B cell (primary cell): ENCODE results near the gene DNAJB12. TPM values are rescaled to one million over a fixed set of nuclear protein-coding genes. Genes with fewer than 3 reads are reported as not detected.
A peak's percentile ranks its signal among the peaks of the same experiment; 100 is the strongest.

Source experiments
- ATAC-seq: fragments of 200-7000 bp; cut with Tn5 transposase; one replicate; pipeline ENCODE4 v1.10.0; 2021; ENCODE audit warnings: low read depth, mild to moderate bottlenecking, moderate number of reproducible peaks, moderate library complexity
- CTCF ChIA-PET: fragments of 350-600 bp; sonication (Branson Sonifier 250); formaldehyde crosslinking; loops from one replicate; lab custom pipeline; 2021; ENCODE audit warnings: antibody characterized with exemption, inconsistent platforms; lab: Charles Lee
- POLR2A ChIA-PET: fragments of 350-600 bp; sonication (Branson Sonifier 250); formaldehyde crosslinking; loops from one replicate; lab custom pipeline; 2021; ENCODE audit warnings: antibody characterized with exemption; lab: Charles Lee
- DNase-seq: peaks from one replicate; pipeline ENCODE4 v3.0.0; 2013
- H2AFZ ChIP-seq: 2 replicates; pipeline ENCODE4 v1.6.1; 2012; ENCODE audit warnings: mild to moderate bottlenecking, low read depth, low read length; ENCODE audit not compliant: insufficient read depth, poor library complexity, severe bottlenecking
- H3K27ac ChIP-seq, 2 donors: 1 replicate in 1 of 2; 2 replicates in 1 of 2; pipeline ENCODE4 v1.5.1; 2012 to 2013; ENCODE audit warnings: low read length in 2 of 2, mild to moderate bottlenecking in 2 of 2, moderate library complexity in 1 of 2
- H3K27me3 ChIP-seq, 4 experiments: fragments of 200-600 bp in 1 of 4; sonication (generic) in 1 of 4; replicated peaks in 1 of 4; 1 replicate in 2 of 4; 2 replicates in 2 of 4; pipeline versions ENCODE4 v1.6.1 to v1.7.0; 2013 to 2016; ENCODE audit warnings: low read length in 3 of 4, mild to moderate bottlenecking in 2 of 4, mixed read lengths in 1 of 4, moderate library complexity in 1 of 4; ENCODE audit not compliant: insufficient read depth in 4 of 4, control insufficient read depth in 3 of 4; ENCODE audit errors: control extremely low read depth in 1 of 4
- H3K36me3 ChIP-seq, 2 experiments: replicated peaks in 1 of 2; 1 replicate in 1 of 2; 2 replicates in 1 of 2; pipeline versions ENCODE4 v1.6.1 to v1.7.1; 2013; ENCODE audit warnings: low read length in 1 of 2; ENCODE audit not compliant: insufficient read depth in 2 of 2, control insufficient read depth in 1 of 2; ENCODE audit errors: control extremely low read depth in 1 of 2, extremely low read depth in 1 of 2
- H3K4me1 ChIP-seq, 2 donors: fragments of 200-600 bp in 1 of 2; sonication (generic) in 1 of 2; 1 replicate in 1 of 2; 2 replicates in 1 of 2; pipeline versions ENCODE4 v1.5.1 to v1.6.1; 2013 to 2017; ENCODE audit warnings: low read length in 2 of 2; ENCODE audit not compliant: control insufficient read depth in 2 of 2, insufficient read depth in 2 of 2
- H3K4me2 ChIP-seq: replicated peaks from 2 replicates; pipeline ENCODE3; 2012; ENCODE audit warnings: mild to moderate bottlenecking, low read depth, low read length; ENCODE audit not compliant: poor library complexity, severe bottlenecking
- H3K4me3 ChIP-seq, 5 experiments: fragments of 200-600 bp in 1 of 5; sonication (generic) in 1 of 5; 1 replicate in 3 of 5; 2 replicates in 2 of 5; pipeline versions ENCODE4 v1.5.1 to v1.7.0; 2011 to 2016; ENCODE audit warnings: low read length in 4 of 5, mild to moderate bottlenecking in 4 of 5, low read depth in 2 of 5, control low read depth in 1 of 5, moderate library complexity in 1 of 5; ENCODE audit not compliant: insufficient read depth in 1 of 5; ENCODE audit errors: control extremely low read depth in 1 of 5, extremely low read depth in 1 of 5
- H3K79me2 ChIP-seq: fragments of 200-600 bp; sonication (generic); one replicate; pipeline ENCODE4 v1.6.0; 2016; ENCODE audit warnings: low read length; ENCODE audit not compliant: control insufficient read depth, insufficient read depth
- H3K9ac ChIP-seq: fragments of 200-600 bp; sonication (generic); 2 replicates; pipeline ENCODE4 v1.6.1; 2017; ENCODE audit warnings: mild to moderate bottlenecking, low read length, moderate library complexity
- H3K9me3 ChIP-seq, 3 donors: one replicate each; pipeline versions ENCODE4 v1.6.1 to v1.7.1; 2013; ENCODE audit warnings: low read length in 2 of 3; ENCODE audit not compliant: control insufficient read depth in 2 of 3, insufficient read depth in 1 of 3; ENCODE audit errors: control extremely low read depth in 1 of 3
- H4K20me1 ChIP-seq: 2 replicates; pipeline ENCODE4 v1.6.0; 2012; ENCODE audit warnings: mild to moderate bottlenecking, low read length; ENCODE audit not compliant: insufficient read depth, control insufficient read depth, poor library complexity, severe bottlenecking
- H3K27ac Mint-ChIP-seq: one replicate; pipeline ENCODE4 v1.8.0; 2021; ENCODE audit warnings: mixed read lengths
- H3K27me3 Mint-ChIP-seq: one replicate; pipeline ENCODE4 v1.8.0; 2021; ENCODE audit warnings: mixed read lengths
- H3K4me1 Mint-ChIP-seq: one replicate; pipeline ENCODE4 v1.8.0; 2021; ENCODE audit warnings: mixed read lengths
- H3K4me3 Mint-ChIP-seq: one replicate; pipeline ENCODE4 v1.8.0; 2021; ENCODE audit warnings: mixed read lengths
- H3K9me3 Mint-ChIP-seq: one replicate; pipeline ENCODE4 v1.8.0; 2022; ENCODE audit warnings: mixed read lengths; ENCODE audit not compliant: insufficient read depth
- CTCF ChIP-seq: fragments of 200-600 bp; IDR thresholded peaks from one replicate; pipeline ENCODE4 v1.8.0; 2022; ENCODE audit warnings: antibody characterized with exemption, mild to moderate bottlenecking
- EZH2 ChIP-seq: IDR thresholded peaks from 2 replicates; pipeline ENCODE4 v1.6.1; 2012; ENCODE audit warnings: borderline replicate concordance, low read depth, mild to moderate bottlenecking, moderate library complexity, low read length; ENCODE audit not compliant: insufficient read depth, poor library complexity, severe bottlenecking
- WGBS: methylation state at CpG from one replicate; pipeline ENCODE4 v1.1.5; 2013; ENCODE audit warnings: missing lambda C conversion rate; ENCODE audit not compliant: insufficient coverage; 5-methylcytosine and 5-hydroxymethylcytosine counted together
- intact Hi-C: fragments of 100-400 bp; cut with micrococcal nuclease; formaldehyde crosslinking; loops from one replicate; pipeline ENCODE4 v1.10.0; 2022
- polyA plus RNA-seq: library from polyadenylated mRNA; depleted of rRNA; stranded (reverse); fragments of >200 nt; gene quantifications from 2 replicates; pipeline ENCODE4 v1.2.3, GENCODE V29; 2012
- total RNA-seq, 2 donors: library from RNA; stranded (reverse); fragments of 120-200 nt in 1 of 2; gene quantifications; 1 replicate in 1 of 2; 2 replicates in 1 of 2; pipeline versions ENCODE4 v1.2.3 to v1.2.4, GENCODE V29; 2013 to 2022

Gene DNAJB12
- total and polyA plus RNA-seq, 2 donors (not counting 1 experiment from before 2014, with no cell fraction given) = 16.1 to 42.3 TPM

DNA sequence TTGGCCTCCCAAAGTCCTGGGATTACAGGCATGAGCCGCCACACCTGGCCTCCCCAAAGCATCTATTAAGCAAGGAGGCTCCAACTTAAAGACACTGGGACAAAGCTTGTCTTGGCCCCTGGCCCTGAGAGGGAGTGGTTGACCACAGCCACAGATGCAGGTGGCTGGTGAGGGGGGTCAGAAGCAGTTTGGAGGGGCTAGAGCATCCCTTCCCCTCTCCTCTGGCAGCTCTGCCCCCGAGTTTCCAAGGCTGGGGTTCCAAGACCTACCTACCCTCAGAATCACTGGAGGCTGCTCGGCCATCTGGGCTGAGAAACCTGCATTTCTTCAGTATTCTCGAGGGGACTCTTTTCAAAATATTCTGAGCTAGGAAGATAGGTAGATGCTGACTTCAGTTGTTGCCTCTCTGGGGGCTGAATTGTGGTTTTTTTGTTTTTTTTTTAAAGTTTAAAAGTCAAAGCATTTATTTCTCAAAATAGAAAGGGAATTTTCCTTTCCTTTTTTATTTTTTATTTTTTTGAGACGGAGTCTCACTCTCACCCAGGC lies 48.4 kb downstream of the DNAJB12 start:
- ChIA-PET POLR2A (interaction anchor here (0.6 to 1.7 kb wide), 7 partner anchors 9 to 459 kb away, joined by 3 to 10 read pairs (median 6); no protein-coding TSS in a partner anchor), CTCF (interaction anchor here (0.7 to 5.2 kb wide), 6 partner anchors 13 to 180 kb away, joined by 3 to 27 read pairs (median 6); no protein-coding TSS in a partner anchor)
- Histone ChIP-seq H3K36me3 (no peaks in the 10 kb centered on the region), H3K27ac (no peak overlapping the region), H3K4me2 (no peak overlapping the region), H4K20me1 (no peaks in the 10 kb centered on the region), H3K9me3 (no peaks in the 10 kb centered on the region), H3K27me3 (peaks cover 0 to 4% (median 0%) of the 10 kb centered on the region in 4 experiments), H3K4me3 (no peak overlapping the region), H3K9ac (no peak overlapping the region), H2AFZ (peak overlapping the region; percentile 45), H3K79me2 (no peaks in the 10 kb centered on the region), H3K4me1 (peaks cover 7 to 23% of the 10 kb centered on the region in 2 donors)
- Mint-ChIP-seq H3K4me1 (peaks cover 44% of the 10 kb centered on the region), H3K9me3 (no peaks in the 10 kb centered on the region), H3K27ac (peak overlapping the region; percentile 65), H3K4me3 (no peak overlapping the region), H3K27me3 (no peaks in the 10 kb centered on the region)
- ATAC-seq (peak; percentile 62), DNase-seq (no peak)
- intact Hi-C loops = loop anchor here (1.0 kb wide), 1 partner anchor 8 kb away; no protein-coding TSS in a partner anchor
- no peak for TF ChIP-seq EZH2
- no peak for TF ChIP-seq CTCF
- 60% methylated on average over 1 of the region's 5 CpGs for WGBS
